Neural cell (in vitro differentiated cells): ENCODE data around the gene ANKRD13B.

Experiments
- EZH2 ChIP-seq: fragments of 200-600, 300-800 bp; shearing (Covaris generic), sonication (generic); IDR thresholded peaks from 2 replicates; pipeline ENCODE4 v1.6.1; 2014; ENCODE audit warnings: antibody characterized with exemption, low read length, borderline replicate concordance, mild to moderate bottlenecking; ENCODE audit not compliant: insufficient read depth, poor library complexity, severe bottlenecking
- TF ChIP-seq, protein P1 (sequence below): fragments of 450-650 bp; IDR thresholded peaks from 2 replicates; pipeline ENCODE4 v1.5.1; 2014; ENCODE audit warnings: antibody characterized with exemption, mild to moderate bottlenecking, moderate library complexity; ENCODE audit not compliant: poor library complexity, severe bottlenecking
- TF ChIP-seq, protein P2 (sequence below): IDR thresholded peaks from 2 replicates; pipeline ENCODE4 v1.6.1; 2012; ENCODE audit warnings: borderline replicate concordance

DNA sequence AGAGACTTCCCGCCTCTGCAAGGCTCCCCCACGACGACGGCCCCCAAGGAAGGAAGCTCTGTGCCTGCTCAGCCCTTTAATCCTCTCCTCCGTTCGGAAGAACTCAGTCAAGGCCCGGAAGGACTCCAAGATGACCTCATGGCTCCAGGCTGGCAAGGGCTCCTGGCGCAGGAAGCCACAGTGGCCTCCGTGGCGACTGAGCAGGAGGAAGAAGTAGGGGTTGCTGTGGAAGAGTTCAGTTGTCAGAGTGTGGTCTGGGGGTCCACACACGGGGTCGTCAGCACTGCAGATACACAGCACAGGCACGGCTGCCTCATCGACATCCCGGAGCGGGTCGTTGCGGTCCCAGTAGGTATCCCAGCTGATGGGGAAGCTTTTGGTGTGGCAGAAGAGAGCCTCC is 30.3 kb upstream of the ANKRD13B start:
- TF ChIP-seq EZH2, result no peak
- TF ChIP-seq, protein P1, sequence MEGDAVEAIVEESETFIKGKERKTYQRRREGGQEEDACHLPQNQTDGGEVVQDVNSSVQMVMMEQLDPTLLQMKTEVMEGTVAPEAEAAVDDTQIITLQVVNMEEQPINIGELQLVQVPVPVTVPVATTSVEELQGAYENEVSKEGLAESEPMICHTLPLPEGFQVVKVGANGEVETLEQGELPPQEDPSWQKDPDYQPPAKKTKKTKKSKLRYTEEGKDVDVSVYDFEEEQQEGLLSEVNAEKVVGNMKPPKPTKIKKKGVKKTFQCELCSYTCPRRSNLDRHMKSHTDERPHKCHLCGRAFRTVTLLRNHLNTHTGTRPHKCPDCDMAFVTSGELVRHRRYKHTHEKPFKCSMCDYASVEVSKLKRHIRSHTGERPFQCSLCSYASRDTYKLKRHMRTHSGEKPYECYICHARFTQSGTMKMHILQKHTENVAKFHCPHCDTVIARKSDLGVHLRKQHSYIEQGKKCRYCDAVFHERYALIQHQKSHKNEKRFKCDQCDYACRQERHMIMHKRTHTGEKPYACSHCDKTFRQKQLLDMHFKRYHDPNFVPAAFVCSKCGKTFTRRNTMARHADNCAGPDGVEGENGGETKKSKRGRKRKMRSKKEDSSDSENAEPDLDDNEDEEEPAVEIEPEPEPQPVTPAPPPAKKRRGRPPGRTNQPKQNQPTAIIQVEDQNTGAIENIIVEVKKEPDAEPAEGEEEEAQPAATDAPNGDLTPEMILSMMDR, result no peak
- TF ChIP-seq, protein P2, sequence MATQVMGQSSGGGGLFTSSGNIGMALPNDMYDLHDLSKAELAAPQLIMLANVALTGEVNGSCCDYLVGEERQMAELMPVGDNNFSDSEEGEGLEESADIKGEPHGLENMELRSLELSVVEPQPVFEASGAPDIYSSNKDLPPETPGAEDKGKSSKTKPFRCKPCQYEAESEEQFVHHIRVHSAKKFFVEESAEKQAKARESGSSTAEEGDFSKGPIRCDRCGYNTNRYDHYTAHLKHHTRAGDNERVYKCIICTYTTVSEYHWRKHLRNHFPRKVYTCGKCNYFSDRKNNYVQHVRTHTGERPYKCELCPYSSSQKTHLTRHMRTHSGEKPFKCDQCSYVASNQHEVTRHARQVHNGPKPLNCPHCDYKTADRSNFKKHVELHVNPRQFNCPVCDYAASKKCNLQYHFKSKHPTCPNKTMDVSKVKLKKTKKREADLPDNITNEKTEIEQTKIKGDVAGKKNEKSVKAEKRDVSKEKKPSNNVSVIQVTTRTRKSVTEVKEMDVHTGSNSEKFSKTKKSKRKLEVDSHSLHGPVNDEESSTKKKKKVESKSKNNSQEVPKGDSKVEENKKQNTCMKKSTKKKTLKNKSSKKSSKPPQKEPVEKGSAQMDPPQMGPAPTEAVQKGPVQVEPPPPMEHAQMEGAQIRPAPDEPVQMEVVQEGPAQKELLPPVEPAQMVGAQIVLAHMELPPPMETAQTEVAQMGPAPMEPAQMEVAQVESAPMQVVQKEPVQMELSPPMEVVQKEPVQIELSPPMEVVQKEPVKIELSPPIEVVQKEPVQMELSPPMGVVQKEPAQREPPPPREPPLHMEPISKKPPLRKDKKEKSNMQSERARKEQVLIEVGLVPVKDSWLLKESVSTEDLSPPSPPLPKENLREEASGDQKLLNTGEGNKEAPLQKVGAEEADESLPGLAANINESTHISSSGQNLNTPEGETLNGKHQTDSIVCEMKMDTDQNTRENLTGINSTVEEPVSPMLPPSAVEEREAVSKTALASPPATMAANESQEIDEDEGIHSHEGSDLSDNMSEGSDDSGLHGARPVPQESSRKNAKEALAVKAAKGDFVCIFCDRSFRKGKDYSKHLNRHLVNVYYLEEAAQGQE, result no peak
